Skin epidermis (tissue), 12 donors: ENCODE measurements around the gene MGAT4A.
"Not testable (repeated sequence)": the region's sequence is repeated elsewhere in the genome, so short reads cannot be mapped to it uniquely, and the experiment has no call there.

Experiments
- H3K27ac ChIP-seq, 21 experiments: fragments of 200-600 bp; sonication (generic) in 11 of 21; one replicate each; pipeline ENCODE4 v1.5.0; 2020; ENCODE audit warnings: mild to moderate bottlenecking in 3 of 21, inconsistent platforms in 2 of 21, moderate library complexity in 2 of 21
- H3K4me3 ChIP-seq, 7 experiments: fragments of 200-600 bp; sonication (generic) in 2 of 7; one replicate each; pipeline ENCODE4 v1.5.0; 2020; ENCODE audit warnings: inconsistent platforms in 2 of 7, mild to moderate bottlenecking in 2 of 7, moderate library complexity in 1 of 7

MGAT4A gene

GRCh38 chr2:98761909-98762308, 31.0 kb upstream of the MGAT4A start:
- no peak overlapping the region for H3K4me3 ChIP-seq

GRCh38 chr2:98761267-98761781, 30.4 kb upstream of the MGAT4A start:
- Histone ChIP-seq H3K27ac (peak overlapping the region in 4 of 21 experiments; percentile 34 to 81 (median 67)), H3K4me3 (no peak overlapping the region)

More at GRCh38 chr2:98761909-98762308, 31.0 kb upstream of the MGAT4A start:
- peak overlapping the region in 4 of 21 experiments; percentile 4 to 81 (median 45) for H3K27ac ChIP-seq

- no peak overlapping the region for H3K4me3 ChIP-seq
- peak overlapping the region in 7 of 21 experiments; percentile 37 to 81 (median 77) for H3K27ac ChIP-seq
These were observed 29.1 kb upstream of the MGAT4A start for GRCh38 chr2:98759827-98760625.

GRCh38 chr2:98759338-98759737, 28.4 kb upstream of the MGAT4A start:
- Histone ChIP-seq H3K4me3 (no peak overlapping the region), H3K27ac (peak overlapping the region in 10 of 21 experiments; percentile 11 to 81 (median 68))

- H3K27ac ChIP-seq, result peak overlapping the region in 15 of 21 experiments; percentile 7 to 81 (median 46)
These were observed 27.0 kb upstream of the MGAT4A start for GRCh38 chr2:98757904-98758421.

GRCh38 chr2:98753801-98754200, 22.9 kb upstream of the MGAT4A start:
- H3K4me3 ChIP-seq, result no peak overlapping the region
- H3K27ac ChIP-seq, result no peak overlapping the region

More at GRCh38 chr2:98757904-98758421, 27.0 kb upstream of the MGAT4A start:
- H3K4me3 ChIP-seq, result no peak overlapping the region

GRCh38 chr2:98752711-98753110, 21.8 kb upstream of the MGAT4A start:
- not testable (repeated sequence) for H3K27ac ChIP-seq, H3K4me3 ChIP-seq

- no peak overlapping the region for H3K4me3 ChIP-seq
- no peak overlapping the region for H3K27ac ChIP-seq
These were observed 20.8 kb upstream of the MGAT4A start for GRCh38 chr2:98751748-98752147.

GRCh38 chr2:98750593-98751282, 19.8 kb upstream of the MGAT4A start:
- peak overlapping the region in 3 of 21 experiments; percentile 5 to 59 (median 31) for H3K27ac ChIP-seq
- no peak overlapping the region for H3K4me3 ChIP-seq

GRCh38 chr2:98749066-98749450, 18.1 kb upstream of the MGAT4A start:
- Histone ChIP-seq H3K27ac (peak overlapping the region in 10 of 21 experiments; percentile 11 to 68 (median 37)), H3K4me3 (no peak overlapping the region)

GRCh38 chr2:98748292-98749065, 17.5 kb upstream of the MGAT4A start:
- peak overlapping the region in 8 of 21 experiments; percentile 4 to 68 (median 33) for H3K27ac ChIP-seq

GRCh38 chr2:98747888-98748287, 17.0 kb upstream of the MGAT4A start:
- Histone ChIP-seq H3K27ac (peak overlapping the region in 5 of 21 experiments; percentile 4 to 68 (median 27)), H3K4me3 (no peak overlapping the region)

More at GRCh38 chr2:98748292-98749065, 17.5 kb upstream of the MGAT4A start:
- H3K4me3 ChIP-seq, result no peak overlapping the region

GRCh38 chr2:98746426-98746825, 15.5 kb upstream of the MGAT4A start:
- Histone ChIP-seq H3K27ac (no peak overlapping the region), H3K4me3 (no peak overlapping the region)

- Histone ChIP-seq H3K27ac (no peak overlapping the region), H3K4me3 (no peak overlapping the region)
These were observed 13.7 kb upstream of the MGAT4A start for GRCh38 chr2:98744595-98744994.

GRCh38 chr2:98743835-98744234, 12.9 kb upstream of the MGAT4A start:
- Histone ChIP-seq H3K4me3 (no peak overlapping the region), H3K27ac (no peak overlapping the region)

GRCh38 chr2:98739020-98739419, 8.1 kb upstream of the MGAT4A start:
- Histone ChIP-seq H3K27ac (no peak overlapping the region), H3K4me3 (no peak overlapping the region)

GRCh38 chr2:98738304-98738703, 7.4 kb upstream of the MGAT4A start:
- no peak overlapping the region for H3K27ac ChIP-seq
- H3K4me3 ChIP-seq, result no peak overlapping the region

GRCh38 chr2:98737848-98738247, 6.9 kb upstream of the MGAT4A start:
- Histone ChIP-seq H3K27ac (no peak overlapping the region), H3K4me3 (no peak overlapping the region)

GRCh38 chr2:98736464-98736889, 5.5 kb upstream of the MGAT4A start:
- no peak overlapping the region for H3K4me3 ChIP-seq
- H3K27ac ChIP-seq, result peak overlapping the region in 1 of 21 experiments; percentile 8
